Pancreas (tissue), 10 donors: Measurements from ENCODE around the gene PHF21A. TPM values are rescaled to one million over a fixed set of nuclear protein-coding genes. Genes with fewer than 3 reads are reported as not detected.
"Not testable (repeated sequence)": the region's sequence is repeated elsewhere in the genome, so short reads cannot be mapped to it uniquely, and the experiment has no call there.

Experiments
- ATAC-seq, 4 donors: fragments of 200-7000 bp; cut with Tn5 transposase; one replicate each; pipeline versions ENCODE4 v1.8.0 to v1.9.1; 2020; ENCODE audit warnings: mild to moderate bottlenecking in 4 of 4, moderate library complexity in 4 of 4
- DNase-seq, 6 donors: peaks; one replicate each; pipeline ENCODE4 v3.0.0-alpha.2; 2020
- FAIRE-seq: peaks from 2 replicates; lab custom pipeline; 2012; peaks lifted over from hg19 to GRCh38; lab: Jason Lieb, UNC
- H3K27ac ChIP-seq, 4 donors: fragments of 200-600 bp; sonication (generic); 1 replicate in 3 of 4; 2 replicates in 1 of 4; pipeline versions ENCODE4 v1.5.0 to v1.8.0; 2020
- H3K27me3 ChIP-seq, 4 donors: fragments of 200-600 bp; one replicate each; pipeline ENCODE4 v1.8.0; 2021
- H3K36me3 ChIP-seq, 3 donors: fragments of 200-600 bp; sonication (generic) in 1 of 3; one replicate each; pipeline versions ENCODE4 v1.5.0 to v1.8.0; 2020 to 2021
- H3K4me1 ChIP-seq, 3 donors: fragments of 200-600 bp; one replicate each; pipeline ENCODE4 v1.8.0; 2021
- H3K4me3 ChIP-seq, 4 donors: fragments of 200-600 bp; sonication (generic) in 2 of 4; one replicate each; pipeline versions ENCODE4 v1.5.0 to v1.8.0; 2020 to 2021
- H3K9me3 ChIP-seq, 4 donors: fragments of 200-600 bp; one replicate each; pipeline ENCODE4 v1.8.0; 2021
- WGBS, 2 donors: extraction: QIAGEN DNeasy Blood & Tissue Kit; methylation state at CpG; one replicate each; pipeline ENCODE4 v1.1.7; 2013; 5-methylcytosine and 5-hydroxymethylcytosine counted together
- intact Hi-C, 3 donors: fragments of 100-400 bp; cut with DNase I; formaldehyde crosslinking; loops; one replicate each; pipeline versions ENCODE4 v1.11.1 to v1.14.2; 2022
- polyA plus RNA-seq, 2 donors: library from polyadenylated mRNA; stranded (reverse); fragments of 200-250 nt; gene quantifications; one replicate each; pipeline ENCODE4 v1.2.3, GENCODE V29; 2013
- total RNA-seq, 6 donors: library from RNA; stranded (reverse); fragmentation: NEBNext Ultra II Directional in 4 of 6; extraction: Animal tissue kit (Norgen Biotek cat#: 25700) in 4 of 6; gene quantifications; one replicate each; pipeline versions ENCODE4 v1.2.1 to v1.2.4, GENCODE V29; 2021 to 2023
- TF ChIP-seq, protein P1 (sequence below), 4 donors: fragments of 200-600 bp; sonication (generic) in 3 of 4; IDR thresholded peaks; one replicate each; pipeline versions ENCODE4 v1.5.0 to v1.8.0; 2021; ENCODE audit warnings: antibody characterized with exemption in 4 of 4
- donor health status: healthy with polysubstance abuse.
- donor health status: DM: no; HTN: no; CAD: no; lungs with moderate emphysema.
- donor health status: DM: no; HTN: no; CAD: no.
- donor health status: control.
- donor health status: control.
- donor health status: Bipolar disorder and iron deficiency.
- donor health status: DM: yes; HTN: yes; CAD: no.
- donor health status: DM: no; HTN: no; CAD: no.
- donor health status: DM: no; HTN: no; CAD: no.
- donor health status: DM: yes; HTN: yes; CAD: no.

The PHF21A gene
- total and polyA plus RNA-seq, 8 donors = 11.4 to 30.3 (median 14.4) TPM

DNA sequence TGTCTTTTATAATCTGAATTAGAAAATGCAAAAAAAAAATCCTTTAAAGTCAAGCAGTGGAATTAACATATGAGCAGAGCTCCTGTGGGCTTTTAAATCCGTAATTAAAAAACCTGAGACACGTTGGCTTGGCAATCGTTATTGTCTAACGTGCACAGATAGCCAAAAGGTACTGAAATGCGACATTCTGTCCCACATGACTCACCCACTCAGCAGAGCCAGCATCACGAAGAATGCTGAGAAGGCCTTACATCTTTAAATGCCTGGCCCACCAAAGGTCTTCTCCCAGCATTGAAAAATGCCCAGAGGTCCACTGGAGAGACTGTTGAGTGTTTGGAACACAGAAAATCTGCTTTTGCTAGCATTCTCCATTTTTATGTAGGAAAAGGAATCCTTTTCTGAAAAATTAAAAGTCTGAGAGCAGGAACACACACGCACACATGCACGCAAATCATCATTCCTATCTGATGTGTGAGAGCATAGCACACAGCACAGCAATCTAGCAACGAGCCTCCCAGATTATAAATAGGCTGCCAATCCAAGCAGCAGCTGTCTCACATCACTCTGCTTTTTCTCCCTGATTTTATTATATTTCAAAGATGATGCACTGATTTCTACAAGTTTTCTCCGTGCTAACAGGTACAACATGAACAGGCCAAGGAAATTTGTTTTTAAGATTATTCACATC is 94.5 kb downstream of the PHF21A start:
- no peak for DNase-seq
- intact Hi-C loops = no loop called here
- no peak for FAIRE-seq
- H3K4me1 ChIP-seq = no peaks in the 10 kb centered on the region
- H3K27me3 ChIP-seq = no peaks in the 10 kb centered on the region
- H3K9me3 ChIP-seq = no peaks in the 10 kb centered on the region
- H3K4me3 ChIP-seq = no peak overlapping the region
- 81 to 82% methylated on average over 10 of the region's 10 CpGs for WGBS, 2 donors
- H3K36me3 ChIP-seq = no peaks in the 10 kb centered on the region
- TF ChIP-seq, protein P1, sequence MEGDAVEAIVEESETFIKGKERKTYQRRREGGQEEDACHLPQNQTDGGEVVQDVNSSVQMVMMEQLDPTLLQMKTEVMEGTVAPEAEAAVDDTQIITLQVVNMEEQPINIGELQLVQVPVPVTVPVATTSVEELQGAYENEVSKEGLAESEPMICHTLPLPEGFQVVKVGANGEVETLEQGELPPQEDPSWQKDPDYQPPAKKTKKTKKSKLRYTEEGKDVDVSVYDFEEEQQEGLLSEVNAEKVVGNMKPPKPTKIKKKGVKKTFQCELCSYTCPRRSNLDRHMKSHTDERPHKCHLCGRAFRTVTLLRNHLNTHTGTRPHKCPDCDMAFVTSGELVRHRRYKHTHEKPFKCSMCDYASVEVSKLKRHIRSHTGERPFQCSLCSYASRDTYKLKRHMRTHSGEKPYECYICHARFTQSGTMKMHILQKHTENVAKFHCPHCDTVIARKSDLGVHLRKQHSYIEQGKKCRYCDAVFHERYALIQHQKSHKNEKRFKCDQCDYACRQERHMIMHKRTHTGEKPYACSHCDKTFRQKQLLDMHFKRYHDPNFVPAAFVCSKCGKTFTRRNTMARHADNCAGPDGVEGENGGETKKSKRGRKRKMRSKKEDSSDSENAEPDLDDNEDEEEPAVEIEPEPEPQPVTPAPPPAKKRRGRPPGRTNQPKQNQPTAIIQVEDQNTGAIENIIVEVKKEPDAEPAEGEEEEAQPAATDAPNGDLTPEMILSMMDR (IDR thresholded peaks at IDR 0.05) = no peak
- no peak for ATAC-seq
- no peak overlapping the region for H3K27ac ChIP-seq

DNA sequence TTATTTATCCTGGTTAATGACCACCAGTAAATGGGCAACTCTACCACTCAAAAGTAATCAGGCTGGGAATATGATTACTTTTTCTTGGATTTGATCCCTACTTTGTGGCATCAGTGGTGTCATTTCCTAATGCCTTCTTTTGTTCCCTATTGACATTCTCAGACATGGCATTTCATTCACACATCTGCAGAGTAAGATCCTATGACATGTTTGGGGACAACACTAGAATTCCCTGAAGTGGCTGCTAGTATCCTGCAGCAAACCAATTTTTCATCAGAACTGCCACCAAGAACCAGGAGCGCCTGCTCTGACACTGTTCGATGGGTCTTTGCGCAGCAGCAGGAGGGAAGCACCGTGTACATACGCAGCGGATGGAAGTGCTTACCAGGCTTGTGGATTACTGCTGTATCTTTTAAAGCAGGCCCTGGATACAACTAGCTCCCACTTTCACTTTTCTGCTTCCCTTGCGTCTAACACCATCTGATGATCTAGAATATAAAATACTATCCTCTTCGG is 101.1 kb downstream of the PHF21A start:
- intact Hi-C loops = no loop called here
- Histone ChIP-seq H3K4me3 (no peak overlapping the region), H3K27ac (no peak overlapping the region), H3K27me3 (no peaks in the 10 kb centered on the region), H3K4me1 (no peaks in the 10 kb centered on the region), H3K9me3 (no peaks in the 10 kb centered on the region), H3K36me3 (no peaks in the 10 kb centered on the region)
- ATAC-seq (no peak), FAIRE-seq (no peak), DNase-seq (no peak)
- TF ChIP-seq, protein P1 (IDR thresholded peaks at IDR 0.05) = no peak
- 91 to 95% methylated on average over 8 of the region's 8 CpGs for WGBS, 2 donors

DNA sequence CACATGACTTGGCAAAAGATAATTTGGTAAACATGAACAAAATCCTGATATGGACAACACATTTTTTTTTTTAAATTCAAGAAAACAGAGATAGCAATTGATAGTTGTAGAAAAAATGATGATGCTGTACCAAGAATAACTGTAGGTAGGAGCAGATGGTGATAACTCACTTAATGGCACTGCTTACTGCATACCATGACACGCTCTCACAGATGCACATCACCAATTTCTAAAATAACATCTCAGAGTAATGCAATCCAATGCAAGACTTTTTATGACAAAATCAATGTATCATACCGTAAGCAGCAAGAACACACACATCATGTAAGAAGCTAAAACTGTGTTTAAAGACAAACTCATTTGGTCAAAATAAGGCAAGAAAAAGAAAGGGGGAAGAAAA is 102.6 kb downstream of the PHF21A start:
- H3K4me1 ChIP-seq = no peaks in the 10 kb centered on the region
- TF ChIP-seq, protein P1 (IDR thresholded peaks at IDR 0.05) = no peak
- no peaks in the 10 kb centered on the region for H3K9me3 ChIP-seq
- intact Hi-C loops = no loop called here
- H3K36me3 ChIP-seq = no peaks in the 10 kb centered on the region
- no peak overlapping the region for H3K27ac ChIP-seq
- H3K4me3 ChIP-seq = no peak overlapping the region
- no peaks in the 10 kb centered on the region for H3K27me3 ChIP-seq
- WGBS, 2 donors = 95 to 98% methylated on average over 2 of the region's 2 CpGs
- DNase-seq (no peak), FAIRE-seq (no peak), ATAC-seq (no peak)

DNA sequence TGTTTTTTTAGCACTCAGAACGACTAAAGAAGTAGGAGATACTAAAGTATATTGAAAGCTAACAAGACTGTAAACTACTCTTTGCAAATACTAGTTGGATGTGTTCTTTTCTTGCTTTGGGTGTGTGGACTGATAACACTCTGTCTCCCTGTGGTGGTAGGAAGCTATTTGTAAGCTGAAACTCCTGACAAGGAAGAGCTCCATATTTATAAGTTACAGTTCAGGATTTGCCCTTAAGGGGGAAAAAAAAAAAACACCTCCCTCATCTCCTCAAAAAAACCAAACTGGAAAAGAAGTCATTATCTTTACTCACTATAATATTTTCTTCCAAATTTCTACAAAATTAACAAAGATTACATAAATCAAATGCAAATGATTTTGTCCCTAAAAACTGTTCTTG is 103.9 kb downstream of the PHF21A start:
- WGBS, 2 donors = 46% methylated on average over 1 of the region's 1 CpG
- H3K27ac ChIP-seq = no peak overlapping the region
- TF ChIP-seq, protein P1 (IDR thresholded peaks at IDR 0.05) = no peak
- DNase-seq (no peak), ATAC-seq (no peak), FAIRE-seq (no peak)
- H3K4me1 ChIP-seq = no peaks in the 10 kb centered on the region
- H3K4me3 ChIP-seq = no peak overlapping the region
- no peaks in the 10 kb centered on the region for H3K9me3 ChIP-seq
- no peaks in the 10 kb centered on the region for H3K27me3 ChIP-seq
- intact Hi-C loops = no loop called here
- no peaks in the 10 kb centered on the region for H3K36me3 ChIP-seq

DNA sequence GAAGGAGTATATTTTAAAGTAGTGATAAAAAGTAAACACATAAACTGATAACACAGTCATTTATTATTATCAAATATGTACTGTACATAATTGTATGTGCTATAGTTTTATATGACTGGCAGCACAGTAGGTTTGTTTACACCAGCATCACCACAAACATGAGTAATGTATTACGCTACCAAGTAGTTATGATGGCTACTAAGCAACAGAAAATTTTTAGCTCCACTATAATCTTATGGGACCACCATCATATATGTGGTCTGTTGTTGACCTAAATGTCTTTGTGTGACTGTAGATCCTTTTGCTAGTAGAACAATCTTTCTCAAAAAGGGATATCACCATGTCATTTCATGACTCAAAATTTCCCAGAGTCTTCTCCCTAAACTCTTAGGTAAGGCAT is 105.3 kb downstream of the PHF21A start:
- intact Hi-C loops = no loop called here
- no peak overlapping the region for H3K4me3 ChIP-seq
- FAIRE-seq = no peak
- H3K27me3 ChIP-seq = no peaks in the 10 kb centered on the region
- TF ChIP-seq, protein P1 (IDR thresholded peaks at IDR 0.05) = no peak
- no peak for DNase-seq
- H3K9me3 ChIP-seq = no peaks in the 10 kb centered on the region
- 97 to 100% methylated on average over 1 of the region's 1 CpG for WGBS, 2 donors
- no peak overlapping the region for H3K27ac ChIP-seq
- ATAC-seq = no peak
- H3K36me3 ChIP-seq = no peaks in the 10 kb centered on the region
- no peaks in the 10 kb centered on the region for H3K4me1 ChIP-seq

DNA sequence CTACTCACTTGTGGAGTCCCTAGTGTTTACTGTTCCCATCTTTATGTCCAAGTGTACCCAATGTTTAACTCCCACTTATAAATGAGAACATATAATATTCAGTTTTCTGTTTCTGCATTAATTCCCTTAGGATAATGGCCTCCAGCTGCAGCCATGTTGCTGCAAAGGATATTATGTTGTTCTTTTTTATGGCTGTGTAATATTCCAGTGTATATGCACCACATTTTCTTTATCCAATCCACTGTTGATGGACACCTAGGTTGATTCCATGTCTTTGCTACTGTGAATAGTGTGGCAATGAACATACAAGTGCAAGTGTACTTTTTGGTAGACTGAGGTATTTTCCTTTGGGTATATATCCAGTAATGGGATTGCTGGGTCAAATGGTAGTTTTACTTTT is 107.1 kb downstream of the PHF21A start:
- H3K36me3 ChIP-seq, H3K4me1 ChIP-seq, intact Hi-C loops, H3K27ac ChIP-seq, ATAC-seq, H3K4me3 ChIP-seq, H3K27me3 ChIP-seq, H3K9me3 ChIP-seq, DNase-seq, FAIRE-seq: not testable (repeated sequence)
